ENCODE measurements around the gene ABCA9. TPM values are rescaled to one million over a fixed set of nuclear protein-coding genes. Genes with fewer than 3 reads are reported as not detected.
"Not testable (repeated sequence)": the region's sequence is repeated elsewhere in the genome, so short reads cannot be mapped to it uniquely, and the experiment has no call there.

The ABCA9 gene
- total RNA-seq, 1 experiment from 2014 or later = not detected

DNA sequence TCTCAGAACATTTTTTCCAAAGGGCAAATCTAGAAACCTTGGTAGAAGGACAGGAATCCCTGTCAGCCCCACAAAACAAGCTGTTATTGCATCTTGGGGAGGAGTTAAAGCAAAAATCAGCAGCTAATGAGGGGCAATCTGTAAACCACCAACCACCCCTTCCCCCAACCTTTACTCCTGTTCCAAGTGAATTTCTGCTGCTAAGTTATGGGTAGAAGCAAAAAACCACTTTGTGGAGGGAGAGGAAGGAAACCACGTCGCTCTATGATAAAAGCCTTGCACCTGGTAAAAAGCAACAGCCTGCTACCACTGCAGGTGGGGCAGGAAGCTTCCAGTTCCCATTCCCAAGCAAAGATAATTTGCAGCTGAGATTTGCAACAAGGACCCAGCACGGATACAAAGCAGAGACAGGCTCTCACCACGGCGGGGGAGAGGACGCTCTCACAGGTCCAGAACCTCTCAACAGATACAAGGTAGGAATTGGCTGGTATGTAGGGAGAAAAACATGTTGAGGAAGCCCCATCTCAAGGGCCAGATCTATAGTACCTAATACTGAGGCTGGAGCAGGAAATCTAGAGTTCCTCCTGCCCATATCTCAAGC is 116.2 kb downstream of the ABCA9 start:
- Histone ChIP-seq H3K9me3 (replicated peaks) (no peaks in the 10 kb centered on the region), H3K36me3 (no peaks in the 10 kb centered on the region), H3K4me3 (no peak overlapping the region), H3K27ac (no peak overlapping the region), H3K27me3 (replicated peaks) (no peaks in the 10 kb centered on the region), H3K4me1 (replicated peaks) (no peaks in the 10 kb centered on the region)
- DNase-seq (ENCODE audit: low read depth in 1 of 2, low spot score in 2 of 2) = no peak

DNA sequence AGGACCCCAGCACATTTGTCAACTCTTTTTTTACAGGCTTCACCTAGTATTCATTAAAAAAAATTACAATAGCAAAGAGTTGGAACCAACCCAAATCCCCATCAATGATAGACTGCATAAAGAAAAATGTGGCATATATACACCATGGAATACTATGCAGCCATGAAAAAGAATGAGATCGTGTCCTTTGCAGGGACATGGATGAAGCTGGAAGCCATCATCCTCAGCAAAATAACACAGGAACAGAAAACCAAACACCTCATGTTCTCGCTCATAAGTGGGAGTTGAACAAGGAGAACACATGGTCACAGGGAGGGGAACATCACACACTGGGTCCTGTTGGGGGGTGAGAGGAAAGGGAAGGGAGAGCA is 116.9 kb downstream of the ABCA9 start:
- not testable (repeated sequence) for H3K9me3 ChIP-seq (replicated peaks); DNase-seq (ENCODE audit: low read depth in 1 of 2, low spot score in 2 of 2); H3K36me3 ChIP-seq; H3K4me3 ChIP-seq; H3K27ac ChIP-seq; H3K27me3 ChIP-seq (replicated peaks); H3K4me1 ChIP-seq (replicated peaks)

- DNase-seq (ENCODE audit: low read depth in 1 of 2, low spot score in 2 of 2) = no peak
- H3K4me3 ChIP-seq = no peak overlapping the region
- no peaks in the 10 kb centered on the region for H3K4me1 ChIP-seq (replicated peaks)
- H3K36me3 ChIP-seq = no peaks in the 10 kb centered on the region
- no peak overlapping the region for H3K27ac ChIP-seq
- H3K9me3 ChIP-seq (replicated peaks) = no peaks in the 10 kb centered on the region
- H3K27me3 ChIP-seq (replicated peaks) = no peaks in the 10 kb centered on the region
These were observed 117.5 kb downstream of the ABCA9 start for GRCh38 chr17:68943123-68943811.

DNA sequence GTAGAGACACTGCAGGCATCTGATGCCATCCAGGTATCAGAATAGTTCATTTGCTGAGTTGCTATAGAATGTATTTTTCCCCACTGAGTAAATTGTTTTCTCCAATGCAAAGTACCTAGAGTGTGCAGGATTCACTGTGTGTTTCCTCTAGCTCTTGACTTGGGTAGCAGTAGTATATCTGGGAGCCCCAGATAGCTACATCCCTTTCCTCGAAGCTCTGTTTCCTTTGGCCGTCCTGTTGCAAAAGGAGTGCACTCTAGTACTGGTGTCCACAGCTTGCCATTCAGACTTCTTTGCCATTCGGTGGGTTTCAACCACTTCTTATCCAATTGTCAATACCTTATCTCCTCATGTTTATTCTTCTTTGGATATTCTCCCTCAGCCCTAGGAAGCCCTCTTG is 118.3 kb downstream of the ABCA9 start:
- H3K27me3 ChIP-seq (replicated peaks) = no peaks in the 10 kb centered on the region
- DNase-seq (ENCODE audit: low read depth in 1 of 2, low spot score in 2 of 2) = no peak
- no peaks in the 10 kb centered on the region for H3K4me1 ChIP-seq (replicated peaks)
- H3K36me3 ChIP-seq = no peaks in the 10 kb centered on the region
- H3K9me3 ChIP-seq (replicated peaks) = no peaks in the 10 kb centered on the region
- H3K4me3 ChIP-seq = no peak overlapping the region
- no peak overlapping the region for H3K27ac ChIP-seq

DNA sequence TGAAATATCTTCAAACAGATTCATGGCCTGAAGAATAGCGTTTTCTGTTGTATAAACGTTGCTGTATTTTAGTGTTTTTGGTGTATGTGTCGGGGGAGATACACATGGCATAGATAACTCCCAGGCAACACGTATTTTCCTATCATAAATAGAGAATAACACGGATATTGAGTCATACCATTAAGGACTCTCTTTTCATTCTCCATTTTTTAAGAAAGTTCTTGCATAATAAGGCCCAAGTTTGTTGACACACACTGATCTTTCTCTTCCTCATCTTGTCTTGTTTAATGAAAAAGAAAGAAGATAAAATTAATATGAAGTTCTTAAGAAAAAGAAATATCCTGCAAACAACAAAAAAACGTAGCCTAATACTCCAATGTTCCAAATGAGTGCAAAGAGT is 119.0 kb downstream of the ABCA9 start:
- no peaks in the 10 kb centered on the region for H3K4me1 ChIP-seq (replicated peaks)
- no peaks in the 10 kb centered on the region for H3K9me3 ChIP-seq (replicated peaks)
- H3K27me3 ChIP-seq (replicated peaks) = no peaks in the 10 kb centered on the region; the same call in 1 of the 2 replicates
- no peak overlapping the region for H3K4me3 ChIP-seq
- no peak overlapping the region for H3K27ac ChIP-seq
- no peak for DNase-seq (ENCODE audit: low read depth in 1 of 2, low spot score in 2 of 2)
- no peaks in the 10 kb centered on the region for H3K36me3 ChIP-seq

DNA sequence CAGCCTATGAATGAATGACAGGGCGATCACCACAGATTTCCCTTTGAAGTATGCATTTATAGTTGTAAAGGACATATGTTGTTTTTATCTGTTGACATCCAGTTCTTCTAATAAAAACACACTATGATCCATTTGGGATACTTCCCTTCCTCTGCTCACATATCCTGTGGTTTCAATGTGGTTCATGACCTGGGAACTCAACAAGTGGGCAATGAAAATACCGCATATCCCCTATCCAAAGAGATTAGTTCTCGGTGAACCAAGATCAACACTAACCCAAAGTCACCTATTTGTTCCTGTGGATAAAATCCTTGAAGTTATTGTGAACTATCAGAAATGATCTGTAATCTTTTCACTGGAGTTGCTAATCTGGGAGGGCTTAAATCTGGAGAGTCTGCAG is 121.5 kb downstream of the ABCA9 start:
- Histone ChIP-seq H3K36me3 (no peaks in the 10 kb centered on the region), H3K9me3 (replicated peaks) (no peaks in the 10 kb centered on the region), H3K4me1 (replicated peaks) (no peaks in the 10 kb centered on the region), H3K4me3 (no peak overlapping the region), H3K27me3 (replicated peaks) (peaks cover 3% of the 10 kb centered on the region; the same call in 1 of the 2 replicates), H3K27ac (no peak overlapping the region)
- no peak for DNase-seq (ENCODE audit: low read depth in 1 of 2, low spot score in 2 of 2)

GRCh38 chr17:68937890-68938514 is 122.7 kb downstream of the ABCA9 start:
- Histone ChIP-seq H3K27me3 (replicated peaks) (peaks cover 3% of the 10 kb centered on the region; the same call in 1 of the 2 replicates), H3K9me3 (replicated peaks) (no peaks in the 10 kb centered on the region), H3K4me3 (no peak overlapping the region), H3K4me1 (replicated peaks) (no peaks in the 10 kb centered on the region), H3K36me3 (no peaks in the 10 kb centered on the region), H3K27ac (no peak overlapping the region)
- DNase-seq (ENCODE audit: low read depth in 1 of 2, low spot score in 2 of 2) = no peak

DNA sequence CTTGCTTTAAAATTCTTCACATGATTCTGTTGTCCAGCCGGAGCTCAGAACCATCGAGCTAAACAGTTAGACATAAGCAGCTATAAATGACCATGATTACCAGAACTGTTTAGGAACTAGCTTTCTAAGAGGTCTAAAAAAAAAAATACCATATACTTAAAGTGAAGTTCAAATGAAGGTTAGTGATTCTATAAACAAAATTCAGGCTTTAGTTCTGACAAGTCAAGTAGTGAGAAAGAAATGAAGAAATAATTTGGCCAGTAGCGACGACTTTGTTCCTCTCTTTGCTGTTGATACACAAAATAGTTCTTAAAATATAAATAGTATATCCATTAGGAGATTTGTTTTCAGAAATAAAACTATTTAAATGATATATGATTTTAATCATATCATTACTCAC is 133.2 kb downstream of the ABCA9 start:
- Histone ChIP-seq H3K36me3 (no peaks in the 10 kb centered on the region), H3K4me3 (no peak overlapping the region), H3K27me3 (replicated peaks) (no peaks in the 10 kb centered on the region), H3K4me1 (replicated peaks) (no peaks in the 10 kb centered on the region), H3K27ac (no peak overlapping the region), H3K9me3 (replicated peaks) (no peaks in the 10 kb centered on the region)
- DNase-seq (ENCODE audit: low read depth in 1 of 2, low spot score in 2 of 2) = no peak

DNA sequence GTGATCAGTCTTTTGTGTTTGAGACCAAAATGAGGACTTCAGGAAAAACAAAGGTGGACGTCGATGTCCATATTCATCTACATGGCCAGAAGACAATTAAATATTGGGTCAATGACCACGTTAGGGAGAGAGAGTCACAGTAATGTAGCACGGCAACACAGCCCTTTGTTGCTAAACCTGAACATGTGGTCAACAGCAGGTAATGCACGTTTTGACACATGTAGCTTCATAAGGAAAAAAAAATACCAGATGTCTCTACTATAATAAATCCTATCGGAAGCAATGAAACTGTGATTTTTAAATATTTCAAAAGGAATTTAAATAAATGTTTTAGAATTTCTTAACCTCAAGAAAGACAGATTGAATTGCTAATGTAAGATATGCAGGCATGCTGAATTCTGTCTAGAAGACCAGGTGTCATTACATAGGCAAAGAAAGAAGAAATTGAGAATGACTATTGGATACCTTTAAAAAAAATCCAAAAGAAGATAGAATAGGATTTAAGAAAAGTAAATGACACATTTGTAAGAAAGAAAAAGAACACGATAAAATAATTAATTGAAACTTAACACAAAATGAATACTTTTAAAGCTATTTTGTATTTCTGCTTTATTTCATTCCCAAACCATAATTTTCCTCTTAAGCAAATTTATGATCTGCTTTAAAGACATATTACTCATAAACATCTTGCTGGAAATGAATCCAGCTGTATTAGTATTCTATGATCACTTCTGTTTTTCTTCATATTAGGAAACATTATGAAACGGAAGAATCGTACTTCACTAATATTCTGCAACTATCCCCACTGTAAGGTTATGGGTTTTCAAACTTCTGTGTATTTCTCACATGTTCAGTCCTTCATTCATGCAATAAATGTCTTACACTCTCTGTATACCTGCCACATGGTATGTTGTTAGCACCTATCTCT is 135.7 kb downstream of the ABCA9 start:
- Histone ChIP-seq H3K4me1 (replicated peaks) (no peaks in the 10 kb centered on the region), H3K36me3 (no peaks in the 10 kb centered on the region), H3K27ac (no peak overlapping the region), H3K27me3 (replicated peaks) (no peaks in the 10 kb centered on the region), H3K9me3 (replicated peaks) (no peaks in the 10 kb centered on the region), H3K4me3 (no peak overlapping the region)
- no peak for DNase-seq (ENCODE audit: low read depth in 1 of 2, low spot score in 2 of 2)

Other genes starting within 250 kb of the ABCA9 start
- 4.1 and 16.6 TPM in 2 replicates for gene ABCA8, start 105.5 kb downstream of the ABCA9 start, total RNA-seq (2014; rRNA removed; shearing (Covaris generic))
- gene ABCA6, start 81.0 kb upstream of the ABCA9 start, total RNA-seq (2014; rRNA removed; shearing (Covaris generic)) = not detected in 2 replicates
- 0.08 TPM in 1 of 2 replicates, not detected in the other for gene ABCA10, start 167.9 kb upstream of the ABCA9 start, total RNA-seq (2014; rRNA removed; shearing (Covaris generic))